Measurements from ENCODE around the gene CASP2. TPM values are rescaled to one million over a fixed set of nuclear protein-coding genes. Genes with fewer than 3 reads are reported as not detected.
A peak's percentile ranks its signal among the peaks of the same experiment; 100 is the strongest.

The CASP2 gene
- total RNA-seq, 6 donors from 2014 or later = 9.1 to 34.8 (median 24.3) TPM

- no peak for ATAC-seq (ENCODE audit: low FRiP score in 2 of 2)
- H3K36me3 ChIP-seq = no peaks in the 10 kb centered on the region
- peaks cover 0 to 6% (median 0%) of the 10 kb centered on the region in 4 donors for H3K4me1 ChIP-seq
- H3K4me3 ChIP-seq = no peak overlapping the region
- DNase-seq = peak in 1 of 2 donors; percentile 34
- TF ChIP-seq POLR2A (IDR thresholded peaks at IDR 0.05) = no peak
- no peak for TF ChIP-seq EP300 (IDR thresholded peaks at IDR 0.05)
- 96 to 98% methylated on average over 10 of the region's 10 CpGs for WGBS, 2 donors
- H3K9me3 ChIP-seq = no peaks in the 10 kb centered on the region
- no peaks in the 10 kb centered on the region for H3K27me3 ChIP-seq
- no peak overlapping the region for H3K27ac ChIP-seq
Observed at GRCh38 chr7:143321242-143321641, 33.1 kb downstream of the CASP2 start.

- peaks cover 0 to 6% (median 0%) of the 10 kb centered on the region in 4 donors for H3K4me1 ChIP-seq
- no peak overlapping the region for H3K4me3 ChIP-seq
- ATAC-seq (ENCODE audit: low FRiP score in 2 of 2) (peak; percentile 52 to 73), DNase-seq (peak in 1 of 2 donors; percentile 49)
- no peak for TF ChIP-seq POLR2A (IDR thresholded peaks at IDR 0.05)
- TF ChIP-seq POLR2AphosphoS5 (IDR thresholded peaks at IDR 0.05) = no peak
- TF ChIP-seq, protein P1, sequence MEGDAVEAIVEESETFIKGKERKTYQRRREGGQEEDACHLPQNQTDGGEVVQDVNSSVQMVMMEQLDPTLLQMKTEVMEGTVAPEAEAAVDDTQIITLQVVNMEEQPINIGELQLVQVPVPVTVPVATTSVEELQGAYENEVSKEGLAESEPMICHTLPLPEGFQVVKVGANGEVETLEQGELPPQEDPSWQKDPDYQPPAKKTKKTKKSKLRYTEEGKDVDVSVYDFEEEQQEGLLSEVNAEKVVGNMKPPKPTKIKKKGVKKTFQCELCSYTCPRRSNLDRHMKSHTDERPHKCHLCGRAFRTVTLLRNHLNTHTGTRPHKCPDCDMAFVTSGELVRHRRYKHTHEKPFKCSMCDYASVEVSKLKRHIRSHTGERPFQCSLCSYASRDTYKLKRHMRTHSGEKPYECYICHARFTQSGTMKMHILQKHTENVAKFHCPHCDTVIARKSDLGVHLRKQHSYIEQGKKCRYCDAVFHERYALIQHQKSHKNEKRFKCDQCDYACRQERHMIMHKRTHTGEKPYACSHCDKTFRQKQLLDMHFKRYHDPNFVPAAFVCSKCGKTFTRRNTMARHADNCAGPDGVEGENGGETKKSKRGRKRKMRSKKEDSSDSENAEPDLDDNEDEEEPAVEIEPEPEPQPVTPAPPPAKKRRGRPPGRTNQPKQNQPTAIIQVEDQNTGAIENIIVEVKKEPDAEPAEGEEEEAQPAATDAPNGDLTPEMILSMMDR (IDR thresholded peaks at IDR 0.05) = peak in 1 of 6 experiments; percentile 22
- 87 to 93% methylated on average over 4 of the region's 4 CpGs for WGBS, 2 donors
- H3K36me3 ChIP-seq = no peaks in the 10 kb centered on the region
- H3K9me3 ChIP-seq = no peaks in the 10 kb centered on the region
- H3K27me3 ChIP-seq = no peaks in the 10 kb centered on the region
- H3K27ac ChIP-seq = no peak overlapping the region
Observed at GRCh38 chr7:143321734-143322133, 33.6 kb downstream of the CASP2 start.

DNA sequence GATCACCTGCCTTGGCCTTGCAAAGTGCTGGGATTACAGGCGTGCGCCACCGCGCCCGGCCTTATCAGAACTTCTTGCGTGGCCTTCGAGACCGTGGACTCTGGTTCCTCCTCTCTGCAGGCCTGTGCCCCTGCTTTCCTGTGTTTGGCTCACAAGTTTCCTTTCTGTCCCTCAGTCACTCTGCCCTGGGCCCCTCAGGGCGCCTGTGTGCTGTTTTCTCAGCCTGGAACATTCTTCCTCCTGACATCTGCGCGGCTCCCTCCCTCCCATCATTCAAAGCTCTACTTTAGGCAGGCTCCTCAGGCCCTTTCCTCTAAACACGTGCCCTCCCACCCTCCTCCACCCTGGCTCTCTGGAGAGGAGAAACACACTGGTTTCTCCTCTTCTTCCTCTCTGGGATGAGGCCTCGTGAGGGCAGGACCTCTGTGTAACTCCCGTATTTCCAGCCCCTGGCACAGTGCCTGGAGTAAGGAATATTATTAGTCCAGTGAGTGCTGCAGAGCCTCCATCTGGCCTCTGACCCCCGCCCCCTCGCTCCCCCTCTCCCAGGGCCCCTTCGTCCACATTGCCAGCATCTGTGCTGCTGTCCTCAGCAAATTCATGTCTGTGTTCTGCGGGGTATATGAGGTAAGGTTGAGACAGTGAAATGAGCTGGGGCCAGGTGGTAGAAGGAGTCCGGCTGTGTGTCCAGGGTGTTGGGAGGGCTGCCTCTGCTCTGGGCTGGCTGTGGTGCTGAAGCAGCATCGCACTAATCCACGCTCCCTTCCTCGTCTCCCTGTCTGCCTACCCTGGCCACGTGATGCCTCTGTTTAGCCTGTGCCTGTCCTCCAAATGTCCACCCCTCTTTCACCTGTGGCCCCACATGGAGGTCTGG, 34.8 kb downstream of the CASP2 start:
- 66 to 74% methylated on average over 23 of the region's 23 CpGs for WGBS, 2 donors
- peak in 1 of 2 donors; percentile 58 for DNase-seq
- no peak for ATAC-seq (ENCODE audit: low FRiP score in 2 of 2)

GRCh38 chr7:143323653-143324052, 35.5 kb downstream of the CASP2 start:
- WGBS, 2 donors = 63 to 76% methylated on average over 12 of the region's 12 CpGs
- H3K27ac ChIP-seq = no peak overlapping the region
- no peaks in the 10 kb centered on the region for H3K9me3 ChIP-seq
- no peak for ATAC-seq (ENCODE audit: low FRiP score in 2 of 2)
- no peaks in the 10 kb centered on the region for H3K36me3 ChIP-seq
- no peaks in the 10 kb centered on the region for H3K27me3 ChIP-seq
- peak in 1 of 2 donors; percentile 48 for DNase-seq
- H3K4me1 ChIP-seq = peaks cover 0 to 6% (median 0%) of the 10 kb centered on the region in 4 donors
- H3K4me3 ChIP-seq = no peak overlapping the region
- no peak for TF ChIP-seq POLR2AphosphoS5 (IDR thresholded peaks at IDR 0.05)
- no peak for TF ChIP-seq POLR2A (IDR thresholded peaks at IDR 0.05)
- no peak for TF ChIP-seq EP300 (IDR thresholded peaks at IDR 0.05)
- TF ChIP-seq, protein P1 (IDR thresholded peaks at IDR 0.05) = no peak

More for the DNA sequence above, 34.8 kb downstream of the CASP2 start:
- H3K36me3 ChIP-seq = no peaks in the 10 kb centered on the region
- H3K9me3 ChIP-seq = no peaks in the 10 kb centered on the region
- H3K27ac ChIP-seq = no peak overlapping the region
- TF ChIP-seq POLR2AphosphoS5 (IDR thresholded peaks at IDR 0.05) (no peak), EP300 (IDR thresholded peaks at IDR 0.05) (no peak), POLR2A (IDR thresholded peaks at IDR 0.05) (no peak)
- TF ChIP-seq, protein P1 (IDR thresholded peaks at IDR 0.05) = no peak
- H3K4me3 ChIP-seq = no peak overlapping the region
- H3K27me3 ChIP-seq = no peaks in the 10 kb centered on the region
- peaks cover 0 to 6% (median 0%) of the 10 kb centered on the region in 4 donors for H3K4me1 ChIP-seq

DNA sequence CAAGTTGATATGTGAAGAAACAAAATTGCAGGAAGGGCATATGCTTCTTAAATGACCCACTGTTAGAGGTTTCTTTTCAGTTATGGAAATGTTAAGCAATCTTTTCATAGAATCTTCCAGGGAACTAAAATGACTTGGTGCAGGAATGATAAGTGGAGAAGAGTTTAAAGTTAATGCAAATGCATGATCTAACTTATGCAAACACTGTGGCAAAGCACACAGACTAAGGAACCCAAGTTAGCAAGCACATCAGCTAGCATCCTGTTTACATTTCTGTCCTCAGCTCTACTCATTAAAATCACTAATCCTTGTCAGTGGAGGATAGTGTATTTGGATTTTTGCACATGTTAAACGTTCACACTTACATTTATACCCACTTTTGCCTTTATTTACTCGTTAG, 37.1 kb downstream of the CASP2 start:
- WGBS, 2 donors = 43 to 60% methylated on average over 2 of the region's 2 CpGs
- ATAC-seq (ENCODE audit: low FRiP score in 2 of 2) = no peak
- Histone ChIP-seq H3K4me1 (peaks cover 0 to 6% (median 0%) of the 10 kb centered on the region in 4 donors), H3K36me3 (no peaks in the 10 kb centered on the region), H3K27me3 (no peaks in the 10 kb centered on the region), H3K9me3 (no peaks in the 10 kb centered on the region), H3K4me3 (no peak overlapping the region), H3K27ac (no peak overlapping the region)
- no peak for DNase-seq
- TF ChIP-seq, protein P1 (IDR thresholded peaks at IDR 0.05) = no peak
- TF ChIP-seq POLR2AphosphoS5 (IDR thresholded peaks at IDR 0.05) (no peak), EP300 (IDR thresholded peaks at IDR 0.05) (no peak), POLR2A (IDR thresholded peaks at IDR 0.05) (no peak)
